ENCODE data around the gene EIF3I.
"Not testable (repeated sequence)": the region's sequence is repeated elsewhere in the genome, so short reads cannot be mapped to it uniquely, and the experiment has no call there.

The EIF3I gene

DNA sequence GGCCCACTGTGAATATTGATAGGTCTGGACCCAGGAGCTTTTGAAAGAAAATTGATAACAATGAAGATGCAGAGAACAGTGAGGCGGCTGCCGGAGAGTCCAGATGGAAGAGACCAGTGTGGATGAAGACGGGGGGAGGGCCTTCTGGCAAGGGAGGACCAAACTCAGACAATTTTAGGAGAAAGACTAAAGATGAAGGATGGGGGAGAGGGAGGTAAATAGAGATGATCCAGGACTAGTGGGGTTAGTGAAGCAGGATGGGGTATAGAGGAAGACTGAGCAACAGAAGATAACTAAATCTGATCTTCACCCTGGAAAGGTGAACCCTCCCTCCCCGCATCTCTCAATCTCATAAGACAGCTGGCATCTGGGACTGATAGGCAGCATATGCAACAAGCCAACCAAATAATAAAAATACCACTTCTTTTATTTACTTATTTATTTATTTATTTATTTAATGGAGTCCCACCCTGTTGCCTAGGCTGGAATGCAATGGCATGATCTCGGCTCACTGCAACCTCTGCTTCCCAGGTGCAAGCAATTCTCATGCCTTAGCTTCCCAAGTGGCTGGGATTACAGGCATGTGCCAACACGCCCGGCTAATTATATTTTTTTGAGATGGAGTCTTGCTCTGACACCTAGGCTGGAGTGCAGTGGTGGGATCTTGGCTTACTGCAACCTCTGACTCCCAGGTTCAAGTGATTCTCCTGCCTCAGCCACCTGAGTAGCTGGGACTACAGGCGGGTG lies 10.5 kb downstream of the EIF3I start:
- no peak for FAIRE-seq

DNA sequence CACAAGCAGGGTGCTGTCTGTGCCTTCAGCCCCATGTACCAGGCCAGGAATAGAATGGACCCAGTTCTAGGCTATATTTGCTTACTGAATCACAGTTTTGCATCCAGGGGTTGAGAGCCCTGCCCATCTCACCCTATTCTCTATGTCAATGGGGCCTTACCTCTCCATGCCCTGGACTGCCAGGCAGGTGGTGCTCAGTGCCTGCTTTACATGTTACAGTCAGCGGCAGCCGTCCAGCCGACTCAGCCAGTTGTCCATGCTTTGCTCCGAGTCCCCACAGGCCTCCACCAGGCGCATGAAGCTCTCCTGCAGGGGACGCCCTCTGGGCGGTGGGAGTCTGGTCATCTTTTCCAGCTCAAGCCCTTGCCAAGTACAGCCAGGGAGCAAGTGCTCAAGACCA lies 12.6 kb downstream of the EIF3I start:
- no peak for FAIRE-seq

DNA sequence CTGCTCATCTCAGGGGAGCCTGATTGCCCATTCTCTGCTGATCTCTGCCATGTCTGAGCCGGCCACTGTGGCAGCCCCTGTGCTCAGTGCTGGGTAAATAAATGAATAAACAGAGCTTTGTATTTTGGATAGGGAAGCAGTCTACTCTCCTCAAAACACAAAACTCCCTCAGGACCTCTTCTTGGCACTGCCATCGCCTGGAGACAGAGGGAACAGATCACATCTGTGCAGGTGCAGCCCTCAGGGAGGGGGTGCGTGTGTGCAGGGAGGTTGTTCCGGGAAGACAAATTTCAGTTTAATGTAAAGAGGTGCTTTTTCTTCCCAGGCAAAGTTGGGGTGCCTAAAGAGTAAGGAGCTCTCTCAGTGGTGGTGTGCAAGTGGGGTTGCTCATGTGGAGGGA lies 17.1 kb downstream of the EIF3I start:
- no peak for FAIRE-seq

DNA sequence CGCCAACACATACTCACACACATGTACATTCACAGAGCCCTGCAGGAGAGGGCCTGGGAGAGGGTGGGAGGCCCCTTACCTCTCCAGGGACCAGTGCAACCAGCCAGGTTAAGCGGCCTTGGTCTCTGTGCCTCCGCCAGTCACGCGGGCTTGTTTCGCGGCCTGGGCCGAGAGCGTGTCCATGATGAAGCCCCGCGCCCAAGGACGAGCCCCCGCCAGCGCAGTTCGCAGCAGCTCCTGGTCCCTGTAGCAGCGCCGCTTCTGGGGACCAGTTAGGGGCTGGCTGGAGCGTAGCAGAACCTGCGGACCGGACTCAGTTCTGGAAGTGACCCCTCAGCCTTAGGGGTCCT lies 17.6 kb downstream of the EIF3I start:
- no peak for FAIRE-seq

DNA sequence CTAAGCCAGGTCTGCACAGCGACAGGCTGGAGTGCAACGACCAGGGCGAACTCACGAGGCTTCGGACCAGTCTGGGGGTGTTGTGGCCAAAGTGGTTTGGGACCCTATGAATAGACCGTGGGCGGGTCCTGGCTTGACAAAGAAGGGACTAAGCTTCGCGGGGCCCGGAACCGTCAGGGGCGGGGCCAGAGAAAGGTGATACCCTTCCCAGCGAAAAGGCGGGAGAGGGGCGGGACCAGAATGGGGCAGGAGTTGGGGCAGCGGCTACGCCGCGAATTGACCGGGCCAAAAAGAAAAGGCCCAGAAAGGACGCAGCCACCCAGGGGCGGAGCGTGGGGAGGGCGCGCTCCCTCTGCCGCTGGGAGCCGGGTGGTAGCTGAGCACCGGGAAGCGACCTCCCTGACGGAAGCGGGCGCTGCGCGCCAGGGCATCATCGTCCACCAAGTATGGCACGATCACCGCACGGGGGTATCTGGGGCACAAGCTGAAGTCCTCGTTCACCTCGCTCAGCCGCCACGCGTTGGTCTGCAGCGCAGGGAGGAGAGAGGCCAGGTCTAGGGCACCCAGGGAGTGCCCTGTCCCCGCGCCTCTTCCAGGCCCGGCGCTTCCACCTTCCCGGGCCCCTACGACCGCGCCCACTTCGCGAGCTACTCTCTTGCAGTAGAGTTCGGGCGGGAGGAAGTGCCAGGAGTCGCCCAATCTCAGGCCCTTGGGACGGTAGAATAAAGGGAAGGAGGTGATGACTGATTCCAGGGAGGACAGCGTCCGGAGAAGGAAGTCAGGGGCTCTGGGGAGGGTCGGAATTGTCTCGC lies 18.1 kb downstream of the EIF3I start:
- FAIRE-seq, result no peak

DNA sequence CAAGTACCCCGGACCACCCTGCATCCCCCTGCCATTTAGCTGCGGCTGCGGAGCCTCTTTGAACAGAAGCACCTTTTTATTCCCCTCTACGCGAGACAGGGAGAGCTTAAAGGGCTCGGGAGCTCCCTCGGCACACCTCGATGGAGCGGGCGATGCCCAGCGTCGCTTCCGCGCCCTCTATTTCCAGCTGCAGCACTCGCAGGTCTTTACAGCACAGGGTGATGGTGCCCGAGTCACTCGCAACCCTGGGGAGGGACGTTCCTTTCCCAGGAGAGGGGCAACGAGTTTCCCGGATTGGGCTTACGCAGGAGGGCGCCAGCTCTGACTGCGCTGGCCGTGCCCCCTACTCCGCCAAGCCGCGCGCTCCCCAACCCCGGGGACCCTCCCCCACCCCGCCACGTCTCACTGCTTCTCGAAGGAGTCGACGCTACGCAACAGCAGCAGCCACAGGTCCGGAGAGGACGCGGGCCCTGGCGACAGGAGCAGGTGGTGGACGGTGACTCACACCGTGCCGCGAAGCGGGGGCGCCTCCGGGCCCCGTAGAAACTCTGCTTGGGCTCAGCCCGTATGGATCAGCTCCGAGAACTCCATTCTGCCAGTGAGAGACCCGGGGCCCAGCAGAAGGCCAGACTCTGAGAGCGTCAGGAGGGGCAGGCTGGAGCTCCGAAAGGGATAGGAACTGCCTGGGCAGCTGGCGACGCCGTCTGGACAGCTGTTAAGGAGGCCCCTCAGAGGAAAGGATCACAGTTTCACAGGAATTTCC lies 19.0 kb downstream of the EIF3I start:
- no peak for FAIRE-seq

DNA sequence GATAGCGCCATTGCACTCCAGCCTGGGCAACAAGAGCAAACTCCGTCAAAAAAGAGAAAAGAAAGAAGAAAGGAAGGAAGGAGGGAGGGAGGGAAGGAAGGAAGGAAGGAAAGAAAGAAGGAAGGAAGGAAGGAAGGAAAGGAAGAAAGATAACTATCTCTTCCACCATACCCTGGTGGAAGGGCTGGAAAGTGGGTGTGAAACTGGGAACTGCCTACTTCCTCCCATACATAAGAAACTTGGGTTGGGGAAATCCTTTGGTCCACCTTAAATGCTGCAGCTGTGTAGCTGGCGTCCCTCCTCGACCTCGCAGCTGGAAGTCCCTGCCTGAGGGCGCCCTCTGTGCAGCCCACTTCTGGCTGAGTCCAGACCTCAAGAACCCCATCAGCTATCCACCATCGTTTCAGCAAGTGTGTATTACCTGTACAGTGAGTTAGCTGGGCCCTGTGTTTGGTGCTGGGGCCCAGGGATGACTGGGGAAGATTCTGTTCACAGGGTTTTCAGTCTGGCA lies 20.2 kb downstream of the EIF3I start:
- FAIRE-seq, result no peak

DNA sequence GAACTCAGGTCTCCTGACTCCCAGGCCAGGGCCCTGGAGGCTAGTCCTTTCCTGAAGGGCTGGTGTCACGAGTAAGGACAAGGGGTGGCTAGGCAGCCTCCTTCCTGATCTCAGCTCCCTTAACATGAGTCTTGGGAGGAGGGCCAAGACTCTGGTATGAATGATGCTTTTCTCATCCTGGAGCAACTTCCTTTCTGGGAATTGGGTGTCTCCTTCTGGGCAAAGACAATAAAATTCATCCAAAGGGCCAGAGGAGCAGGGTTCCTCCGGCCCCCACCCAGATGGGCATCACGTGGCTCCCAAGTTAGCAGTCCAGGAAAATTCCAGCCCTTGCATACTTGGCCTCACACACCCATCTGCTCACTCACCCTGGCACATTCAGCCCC lies 24.7 kb downstream of the EIF3I start, which contains the start of gene FAM167B:
Gene FAM167B (plus strand): TSS at position 335 of the 386 bp plus-strand sequence. CDS start 200 bp downstream, outside the sequence.
- FAIRE-seq, result no peak

DNA sequence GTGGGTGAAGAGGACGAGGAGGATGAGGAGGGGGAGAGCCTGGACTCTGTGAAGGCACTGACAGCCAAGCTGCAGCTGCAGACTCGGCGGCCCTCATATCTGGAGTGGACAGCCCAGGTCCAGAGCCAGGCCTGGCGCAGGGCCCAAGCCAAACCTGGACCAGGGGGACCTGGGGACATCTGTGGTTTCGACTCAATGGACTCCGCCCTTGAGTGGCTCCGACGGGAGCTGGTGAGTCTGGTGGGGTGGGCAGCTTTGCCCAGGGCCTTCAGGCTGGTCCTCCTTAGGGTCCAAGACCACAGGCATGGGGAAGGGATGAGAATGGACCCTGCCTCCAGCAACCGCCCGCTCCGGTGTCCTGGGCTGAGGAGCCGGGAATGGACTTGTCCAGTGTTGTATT lies 25.2 kb downstream of the EIF3I start:
- no peak for FAIRE-seq

DNA sequence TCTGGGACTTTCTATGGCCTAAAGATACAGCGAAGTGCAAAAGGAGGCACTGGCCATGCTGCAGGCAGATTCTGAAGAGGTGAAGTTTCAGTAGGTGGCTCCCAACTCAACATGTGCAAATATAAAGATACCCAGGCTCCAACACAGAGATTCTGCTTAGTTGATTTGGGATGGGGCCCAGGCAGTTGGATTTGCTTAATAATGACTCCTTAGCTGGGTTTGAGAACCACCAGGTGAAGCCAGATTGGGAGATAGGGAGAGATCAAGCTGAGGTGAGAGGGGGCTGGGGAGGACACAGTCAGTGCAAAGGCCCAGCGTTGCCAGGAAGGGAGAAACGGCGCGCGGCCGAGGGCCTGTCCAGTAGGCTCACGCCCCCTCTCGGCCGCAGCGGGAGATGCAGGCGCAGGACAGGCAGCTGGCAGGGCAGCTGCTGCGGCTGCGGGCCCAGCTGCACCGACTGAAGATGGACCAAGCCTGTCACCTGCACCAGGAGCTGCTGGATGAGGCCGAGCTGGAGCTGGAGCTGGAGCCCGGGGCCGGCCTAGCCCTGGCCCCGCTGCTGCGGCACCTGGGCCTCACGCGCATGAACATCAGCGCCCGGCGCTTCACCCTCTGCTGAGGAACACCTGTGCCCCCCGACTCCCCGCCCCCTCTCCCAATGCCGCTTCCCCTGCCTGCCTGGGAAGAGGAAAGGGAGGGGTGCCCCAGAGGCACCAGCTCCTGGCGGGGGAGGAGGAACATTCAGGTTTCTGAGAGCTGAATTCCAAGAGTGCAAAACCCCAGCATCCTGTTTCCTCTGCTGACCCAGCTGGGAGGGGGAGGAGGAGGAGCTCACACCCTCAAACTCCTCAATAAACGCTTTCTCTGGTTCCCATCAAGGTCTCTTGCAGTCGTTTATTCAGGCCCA lies 26.0 kb downstream of the EIF3I start:
- no peak for FAIRE-seq

DNA sequence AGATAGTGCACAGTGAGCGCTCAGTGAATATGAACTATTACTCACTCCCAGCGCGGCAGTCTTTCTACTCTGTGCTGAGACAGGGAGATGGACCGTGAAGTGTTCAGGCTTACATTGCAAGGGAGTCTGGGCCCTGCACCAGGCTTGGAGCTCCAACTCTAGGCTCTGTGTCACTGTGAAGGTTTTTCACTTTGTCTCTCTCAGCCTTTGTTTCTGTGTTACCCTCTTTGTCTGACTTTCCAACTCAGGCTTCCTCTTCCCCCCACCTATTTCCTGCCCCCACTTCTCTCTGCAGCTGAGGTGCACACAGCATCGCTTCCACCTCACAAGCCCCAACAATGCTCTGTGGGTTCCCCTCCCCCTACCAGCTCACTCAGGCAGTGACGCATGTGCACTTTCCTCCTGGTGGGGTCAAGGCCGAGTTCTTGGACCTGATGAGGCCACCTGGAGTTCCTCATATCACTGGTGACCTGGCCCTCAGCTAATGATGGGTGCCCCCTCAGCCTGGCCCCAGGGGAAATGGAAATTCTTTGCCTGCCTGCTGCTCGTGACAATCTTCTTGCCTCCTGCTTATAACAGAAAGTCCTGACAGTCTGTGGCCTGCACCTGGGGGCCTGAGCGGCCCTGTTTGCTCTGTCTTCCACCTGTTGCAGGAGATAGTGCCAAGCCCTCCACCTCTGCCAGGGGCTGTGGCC lies 27.8 kb downstream of the EIF3I start:
- FAIRE-seq, result no peak

DNA sequence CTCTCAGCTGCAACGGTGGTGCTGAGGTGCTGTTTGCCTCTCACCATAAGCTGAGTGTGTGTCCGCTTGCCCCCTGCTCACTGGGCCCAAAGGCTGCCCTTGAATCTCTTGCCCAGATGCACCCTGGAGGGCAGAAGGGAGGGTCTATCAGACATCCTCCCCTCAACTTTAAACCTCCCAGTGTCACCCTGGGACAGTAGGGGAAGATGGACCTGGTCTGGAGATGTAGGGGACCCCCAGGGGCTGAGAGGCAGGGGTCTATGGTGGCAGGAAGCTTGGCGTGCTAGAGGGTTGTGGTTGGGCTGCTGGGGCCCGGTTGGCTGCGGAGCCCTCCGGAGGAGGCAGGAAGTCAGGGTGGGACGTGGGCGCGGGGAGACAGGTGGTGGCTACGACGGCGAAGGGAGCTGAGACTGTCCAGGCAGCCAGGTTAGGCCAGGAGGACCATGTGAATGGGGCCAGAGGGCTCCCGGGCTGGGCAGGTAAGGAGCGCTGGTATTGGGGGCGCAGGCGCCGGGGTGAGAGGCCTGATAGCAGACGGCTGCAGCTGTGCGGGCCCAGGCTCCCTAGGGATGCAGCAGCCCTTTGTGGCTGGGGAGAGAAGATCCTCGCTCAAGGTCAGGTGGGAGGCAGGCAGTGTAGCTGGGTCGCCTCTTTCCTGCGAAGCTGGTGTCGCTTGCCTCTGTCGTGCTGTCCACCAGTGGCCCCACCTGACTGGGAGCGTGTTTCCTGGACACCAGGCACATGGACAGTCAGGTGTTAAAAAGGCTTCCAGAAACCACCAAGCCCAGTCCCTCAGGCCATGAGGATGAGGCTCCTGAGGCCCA lies 28.9 kb downstream of the EIF3I start, which contains the start of gene LCK:
Gene LCK (plus strand): TSS at position 373 of the 824 bp plus-strand sequence. CDS start 23,065 bp downstream, outside the sequence.
- FAIRE-seq, result no peak

DNA sequence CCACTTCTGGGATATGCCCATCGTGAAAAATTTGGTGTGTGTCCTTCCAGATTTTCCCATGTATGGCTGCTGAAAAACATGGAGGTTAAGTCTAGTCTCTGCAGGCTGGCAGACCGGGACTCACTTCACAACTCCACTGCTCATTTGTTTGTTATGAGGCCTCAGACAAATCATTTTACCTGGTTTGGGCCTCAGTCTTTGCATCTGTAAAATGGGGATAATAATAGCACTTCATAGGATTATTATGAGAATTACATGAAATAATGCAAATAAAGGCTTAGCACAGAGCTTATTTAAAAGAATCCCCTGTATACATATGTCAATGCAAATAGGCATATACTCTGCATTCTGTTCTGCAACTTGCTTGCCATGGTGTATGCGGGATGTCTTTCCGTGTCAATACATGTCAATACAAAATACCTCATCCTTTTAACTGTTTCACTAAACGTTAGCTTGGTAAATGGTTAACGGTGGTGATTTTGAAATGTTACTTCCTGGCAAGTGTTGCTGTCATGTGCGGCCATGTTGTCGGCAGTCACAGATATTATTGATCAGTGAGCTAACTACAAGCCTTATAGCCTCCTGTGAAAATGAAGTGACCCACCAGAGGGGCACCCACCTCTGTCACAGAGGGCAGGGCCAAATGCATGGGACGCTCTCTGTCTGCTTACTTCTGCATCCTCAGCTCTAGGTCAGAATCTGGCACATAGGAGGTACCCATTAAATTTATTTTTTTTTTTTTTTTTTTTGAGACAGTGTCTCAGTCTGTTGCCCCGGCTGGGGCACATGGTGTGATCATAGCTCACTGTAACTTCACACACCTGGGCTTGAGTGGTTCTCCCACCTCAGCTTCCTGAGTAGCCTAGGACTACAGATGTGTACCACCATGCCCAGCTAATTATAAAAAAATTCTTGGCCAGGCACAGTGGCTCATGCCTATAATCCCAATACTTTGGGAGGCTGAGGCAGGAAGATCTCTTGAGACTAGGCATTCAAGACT lies 33.2 kb downstream of the EIF3I start:
- no peak for FAIRE-seq

DNA sequence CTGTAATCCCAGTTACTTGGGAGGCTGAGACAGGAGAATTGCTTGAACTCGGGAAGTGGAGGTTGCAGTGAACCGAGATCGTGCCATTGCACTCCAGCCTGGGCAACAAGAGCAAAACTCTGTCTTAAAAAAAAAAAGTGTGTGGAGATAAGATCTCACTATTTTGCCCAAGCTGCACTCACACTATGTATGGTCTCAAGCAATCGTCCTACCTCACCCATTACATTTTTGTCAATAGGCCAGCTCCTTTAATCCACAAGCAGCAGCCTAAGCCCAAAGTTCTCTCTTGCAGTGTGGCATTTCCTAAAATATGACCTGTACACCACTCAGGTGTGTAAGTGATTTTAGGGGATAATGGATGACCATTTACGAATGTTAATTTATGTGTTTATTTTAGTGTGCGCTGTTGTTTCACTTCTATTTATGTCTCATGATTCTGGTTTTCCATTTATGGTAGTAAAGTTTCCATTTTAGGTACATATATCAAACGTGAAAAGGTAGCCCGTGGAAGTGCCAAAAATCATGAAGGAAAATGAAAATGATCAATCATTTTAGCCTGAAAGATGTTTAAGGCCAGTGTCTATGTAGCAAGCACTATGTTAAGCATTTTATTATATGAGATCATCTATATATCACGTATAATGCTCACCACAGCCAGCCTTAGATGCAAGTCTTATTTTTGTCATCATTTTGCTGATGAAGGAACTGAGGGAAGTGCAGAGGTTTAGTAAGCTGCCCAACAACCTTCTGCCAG lies 34.4 kb downstream of the EIF3I start:
- no peak for FAIRE-seq

DNA sequence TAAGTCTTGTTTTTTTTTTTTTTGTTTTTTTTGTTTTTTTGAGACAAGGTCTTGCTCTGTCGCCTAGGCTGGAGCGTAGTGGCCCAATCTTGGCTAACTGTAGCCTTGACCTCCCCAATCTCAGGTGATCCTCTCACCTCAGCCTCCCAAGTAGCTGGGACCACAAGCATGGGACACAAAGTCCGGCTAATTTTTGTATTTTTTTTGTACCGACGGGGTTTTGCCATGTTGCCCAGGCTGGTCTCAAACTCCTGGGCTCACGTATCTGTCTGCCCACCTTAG lies 35.0 kb downstream of the EIF3I start:
- FAIRE-seq, result no peak

DNA sequence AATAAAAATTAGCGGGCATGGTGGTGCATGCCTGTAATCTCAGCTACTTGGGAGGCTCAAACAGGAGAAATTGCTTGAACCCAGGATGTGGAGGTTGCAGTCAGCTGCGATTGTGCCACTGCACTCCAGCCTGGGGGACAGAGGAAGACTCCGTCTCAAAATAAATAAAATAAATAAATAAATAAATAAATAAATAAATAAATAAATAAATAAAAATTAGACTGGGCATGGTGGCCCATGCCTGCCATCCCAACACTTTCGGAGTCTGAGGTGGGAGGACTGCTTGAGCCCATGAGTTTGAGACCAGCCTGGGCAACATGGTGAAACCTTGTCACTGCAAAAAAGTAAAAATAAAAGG lies 41.0 kb downstream of the EIF3I start:
- FAIRE-seq, result not testable (repeated sequence)

DNA sequence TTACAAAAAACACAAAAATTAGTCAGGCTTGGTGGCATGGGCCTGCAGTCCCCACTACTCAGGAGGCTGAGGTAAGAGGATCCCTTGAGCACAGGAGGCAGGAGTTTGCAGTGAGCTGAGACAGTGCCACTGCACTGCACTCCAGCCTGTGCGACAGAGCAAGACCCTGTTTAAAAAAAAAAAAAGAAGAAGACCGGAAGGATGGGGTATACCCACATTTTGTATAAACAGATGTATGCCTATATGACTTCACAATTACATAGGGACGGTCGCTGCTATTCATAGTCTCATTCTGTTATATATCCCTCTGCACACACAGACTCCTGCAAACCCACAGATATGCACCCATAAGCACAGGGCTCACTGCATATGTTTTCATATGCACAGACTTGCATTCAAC lies 41.5 kb downstream of the EIF3I start:
- no peak for FAIRE-seq

DNA sequence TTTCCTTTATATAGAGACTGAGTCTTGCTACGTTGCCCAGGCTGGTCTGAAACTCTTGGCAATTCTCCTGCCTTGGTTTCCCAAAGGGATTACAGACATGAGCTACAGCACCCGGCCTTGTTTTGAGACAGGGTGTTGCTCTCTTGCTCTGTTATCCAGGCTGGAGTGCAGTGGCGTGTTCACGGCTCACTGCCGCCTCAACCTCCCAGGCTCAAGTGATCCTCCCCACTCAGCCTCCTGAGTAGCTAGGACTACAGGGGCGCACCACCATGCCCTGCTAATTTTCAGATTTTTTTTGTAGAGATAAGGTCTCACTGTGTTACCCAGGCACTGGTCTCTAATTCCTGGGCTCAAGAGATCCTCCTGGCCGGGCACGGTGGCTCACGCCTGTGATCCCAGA lies 43.6 kb downstream of the EIF3I start:
- no peak for FAIRE-seq
